ENCODE data around the gene CHMP2A. TPM values are rescaled to one million over a fixed set of nuclear protein-coding genes. Genes with fewer than 3 reads are reported as not detected.

Gene CHMP2A
- total and polyA plus RNA-seq, 2 donors (not counting 1 experiment from before 2014, with no cell fraction given) = 62.5 to 97.5 TPM

DNA sequence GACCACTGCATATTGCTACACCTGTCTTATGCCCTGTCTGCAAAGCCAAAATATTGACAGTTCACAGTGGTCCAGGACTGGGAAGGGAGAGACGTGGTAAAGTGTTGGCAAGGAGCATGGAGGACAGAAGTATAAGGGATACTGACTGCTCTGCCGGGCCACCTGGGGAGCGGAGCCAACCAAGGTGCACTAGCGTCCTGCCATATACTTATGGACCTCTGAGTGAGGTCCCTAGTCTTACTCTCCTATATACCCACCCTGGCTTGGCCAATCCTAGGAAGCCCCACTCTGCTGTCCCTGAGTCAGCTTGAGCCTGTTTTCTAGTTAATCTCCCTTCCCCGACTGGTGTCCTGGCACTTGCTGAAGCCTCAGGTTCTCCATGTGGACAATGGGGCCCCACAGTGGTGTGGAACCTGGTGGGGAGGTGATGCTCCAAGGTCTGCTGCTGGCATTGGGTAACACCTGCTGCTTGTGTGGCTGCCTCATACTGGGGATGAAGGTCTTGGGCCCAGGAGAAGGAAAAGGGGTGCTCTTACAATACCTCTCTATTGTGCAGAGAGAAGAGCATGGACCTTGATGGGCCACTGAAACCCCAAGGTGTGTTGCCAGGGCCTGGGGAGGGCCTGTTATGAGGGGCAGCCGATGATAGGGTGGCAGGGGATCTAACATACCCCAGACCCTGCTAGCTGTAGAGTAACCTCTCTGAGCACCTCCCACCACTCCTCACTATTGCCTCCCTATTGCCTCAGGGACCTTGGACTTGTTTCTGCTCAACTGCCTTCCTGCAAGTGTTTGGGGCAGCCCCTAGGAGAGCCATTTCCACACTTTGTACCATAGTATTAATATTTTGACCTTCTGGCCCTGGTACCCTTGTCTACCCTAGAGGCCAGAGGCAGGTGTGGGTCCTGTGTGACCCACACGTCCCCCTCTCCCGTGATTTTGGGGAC lies 17.8 kb downstream of the CHMP2A start:
- TF ChIP-seq, protein P1, sequence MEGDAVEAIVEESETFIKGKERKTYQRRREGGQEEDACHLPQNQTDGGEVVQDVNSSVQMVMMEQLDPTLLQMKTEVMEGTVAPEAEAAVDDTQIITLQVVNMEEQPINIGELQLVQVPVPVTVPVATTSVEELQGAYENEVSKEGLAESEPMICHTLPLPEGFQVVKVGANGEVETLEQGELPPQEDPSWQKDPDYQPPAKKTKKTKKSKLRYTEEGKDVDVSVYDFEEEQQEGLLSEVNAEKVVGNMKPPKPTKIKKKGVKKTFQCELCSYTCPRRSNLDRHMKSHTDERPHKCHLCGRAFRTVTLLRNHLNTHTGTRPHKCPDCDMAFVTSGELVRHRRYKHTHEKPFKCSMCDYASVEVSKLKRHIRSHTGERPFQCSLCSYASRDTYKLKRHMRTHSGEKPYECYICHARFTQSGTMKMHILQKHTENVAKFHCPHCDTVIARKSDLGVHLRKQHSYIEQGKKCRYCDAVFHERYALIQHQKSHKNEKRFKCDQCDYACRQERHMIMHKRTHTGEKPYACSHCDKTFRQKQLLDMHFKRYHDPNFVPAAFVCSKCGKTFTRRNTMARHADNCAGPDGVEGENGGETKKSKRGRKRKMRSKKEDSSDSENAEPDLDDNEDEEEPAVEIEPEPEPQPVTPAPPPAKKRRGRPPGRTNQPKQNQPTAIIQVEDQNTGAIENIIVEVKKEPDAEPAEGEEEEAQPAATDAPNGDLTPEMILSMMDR (IDR thresholded peaks at IDR 0.05) = no peak
- no peak for TF ChIP-seq EZH2 (IDR thresholded peaks at IDR 0.05; ENCODE audit: borderline replicate concordance, insufficient read depth, low read depth, low read length, poor library complexity, severe bottlenecking)
- no peak overlapping the region for H3K4me2 ChIP-seq (replicated peaks; ENCODE audit: low read depth, low read length, poor library complexity, severe bottlenecking)
- no peaks in the 10 kb centered on the region for H3K36me3 ChIP-seq (replicated peaks in 1 of 2; ENCODE audit: control extremely low read depth in 1 of 2, control insufficient read depth in 1 of 2, extremely low read depth in 1 of 2, insufficient read depth in 2 of 2, low read length in 1 of 2)
- H3K27ac ChIP-seq (ENCODE audit: low read length in 2 of 2) = no peak overlapping the region
- ATAC-seq (ENCODE audit: low read depth) (no peak), DNase-seq (no peak)
- H3K27me3 ChIP-seq (replicated peaks in 1 of 4; ENCODE audit: control extremely low read depth in 1 of 4, control insufficient read depth in 3 of 4, insufficient read depth in 4 of 4, low read length in 3 of 4) = peaks cover 0 to 33% (median 9%) of the 10 kb centered on the region in 4 experiments
- no peak overlapping the region for H2AFZ ChIP-seq (ENCODE audit: insufficient read depth, low read depth, low read length, poor library complexity, severe bottlenecking)
- H3K27ac Mint-ChIP-seq = no peak overlapping the region
- no peak overlapping the region for H3K9ac ChIP-seq (ENCODE audit: low read length)
- peaks cover 0 to 5% (median 0%) of the 10 kb centered on the region in 3 donors for H3K9me3 ChIP-seq (ENCODE audit: control extremely low read depth in 1 of 3, control insufficient read depth in 2 of 3, insufficient read depth in 1 of 3, low read length in 2 of 3)
- ChIA-PET POLR2A (no interaction called here), CTCF (interaction anchor here (1.5 kb wide), 1 partner anchor 17 kb away, joined by 4 read pairs; the partner anchor contains the start of gene ZBTB45)
- peaks cover 12 to 15% of the 10 kb centered on the region in 2 donors for H3K4me1 ChIP-seq (ENCODE audit: control insufficient read depth in 2 of 2, insufficient read depth in 2 of 2, low read length in 2 of 2)
- H3K9me3 Mint-ChIP-seq (ENCODE audit: insufficient read depth) = no peaks in the 10 kb centered on the region
- H3K4me3 ChIP-seq (ENCODE audit: control extremely low read depth in 1 of 5, extremely low read depth in 1 of 5, insufficient read depth in 1 of 5, low read depth in 2 of 5, low read length in 4 of 5) = no peak overlapping the region
- no peaks in the 10 kb centered on the region for H4K20me1 ChIP-seq (ENCODE audit: control insufficient read depth, insufficient read depth, low read length, poor library complexity, severe bottlenecking)
- intact Hi-C loops (cut with micrococcal nuclease) = no loop called here
- no peaks in the 10 kb centered on the region for H3K79me2 ChIP-seq (ENCODE audit: control insufficient read depth, insufficient read depth, low read length)
- H3K4me1 Mint-ChIP-seq = peaks cover 13% of the 10 kb centered on the region
- H3K4me3 Mint-ChIP-seq = no peak overlapping the region
- H3K27me3 Mint-ChIP-seq = peaks cover 14% of the 10 kb centered on the region
- 90% methylated on average over 3 of the region's 8 CpGs for WGBS (ENCODE audit: insufficient coverage)

DNA sequence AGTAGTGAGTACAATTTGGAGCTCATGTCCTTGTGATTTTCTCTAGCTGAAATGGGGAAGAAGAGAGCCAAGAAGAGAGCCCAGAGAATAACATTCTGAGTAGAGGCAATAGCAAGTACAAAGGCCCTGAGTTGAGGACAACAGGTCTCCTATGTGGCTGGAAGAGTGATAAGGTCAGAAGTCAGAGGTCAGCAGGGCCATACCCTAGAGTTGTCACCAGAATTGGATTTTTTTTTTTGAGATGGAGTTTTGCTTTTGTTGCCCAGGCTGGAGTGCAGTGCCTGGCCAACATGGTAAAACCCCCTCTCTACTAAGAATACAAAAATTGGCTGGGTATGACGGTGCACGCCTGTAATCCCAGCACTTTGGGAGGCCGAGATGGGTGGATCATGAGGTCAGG lies 19.0 kb downstream of the CHMP2A start:
- WGBS (ENCODE audit: insufficient coverage) = no CpG with 5 or more reads among the region's 3 CpGs
- Mint-ChIP-seq H3K27me3 (peaks cover 14% of the 10 kb centered on the region), H3K4me3 (no peak overlapping the region), H3K27ac (no peak overlapping the region), H3K9me3 (ENCODE audit: insufficient read depth) (no peaks in the 10 kb centered on the region), H3K4me1 (peaks cover 24% of the 10 kb centered on the region)
- Histone ChIP-seq H2AFZ (ENCODE audit: insufficient read depth, low read depth, low read length, poor library complexity, severe bottlenecking) (no peak overlapping the region), H4K20me1 (ENCODE audit: control insufficient read depth, insufficient read depth, low read length, poor library complexity, severe bottlenecking) (no peaks in the 10 kb centered on the region), H3K4me2 (replicated peaks; ENCODE audit: low read depth, low read length, poor library complexity, severe bottlenecking) (no peak overlapping the region), H3K79me2 (ENCODE audit: control insufficient read depth, insufficient read depth, low read length) (no peaks in the 10 kb centered on the region), H3K27ac (ENCODE audit: low read length in 2 of 2) (no peak overlapping the region), H3K9ac (ENCODE audit: low read length) (no peak overlapping the region), H3K4me3 (ENCODE audit: control extremely low read depth in 1 of 5, extremely low read depth in 1 of 5, insufficient read depth in 1 of 5, low read depth in 2 of 5, low read length in 4 of 5) (no peak overlapping the region), H3K4me1 (ENCODE audit: control insufficient read depth in 2 of 2, insufficient read depth in 2 of 2, low read length in 2 of 2) (peaks cover 22 to 27% of the 10 kb centered on the region in 2 donors), H3K9me3 (ENCODE audit: control extremely low read depth in 1 of 3, control insufficient read depth in 2 of 3, insufficient read depth in 1 of 3, low read length in 2 of 3) (peaks cover 0 to 5% (median 0%) of the 10 kb centered on the region in 3 donors), H3K36me3 (replicated peaks in 1 of 2; ENCODE audit: control extremely low read depth in 1 of 2, control insufficient read depth in 1 of 2, extremely low read depth in 1 of 2, insufficient read depth in 2 of 2, low read length in 1 of 2) (no peaks in the 10 kb centered on the region), H3K27me3 (replicated peaks in 1 of 4; ENCODE audit: control extremely low read depth in 1 of 4, control insufficient read depth in 3 of 4, insufficient read depth in 4 of 4, low read length in 3 of 4) (peaks cover 0 to 33% (median 9%) of the 10 kb centered on the region in 4 experiments)
- TF ChIP-seq, protein P1 (IDR thresholded peaks at IDR 0.05) = no peak
- no peak for TF ChIP-seq EZH2 (IDR thresholded peaks at IDR 0.05; ENCODE audit: borderline replicate concordance, insufficient read depth, low read depth, low read length, poor library complexity, severe bottlenecking)
- DNase-seq (no peak), ATAC-seq (ENCODE audit: low read depth) (no peak)
- POLR2A ChIA-PET = interaction anchor here (0.6 to 0.7 kb wide), 2 partner anchors 46 to 1434 kb away, joined by 5 read pairs; no protein-coding TSS in a partner anchor
- CTCF ChIA-PET = no interaction called here
- intact Hi-C loops (cut with micrococcal nuclease) = no loop called here

All from B cell (primary cell).